Lower leg skin (tissue), 4 donors: ENCODE data around the gene DPYD. TPM values are rescaled to one million over a fixed set of nuclear protein-coding genes. Genes with fewer than 3 reads are reported as not detected.

Source experiments
- DNase-seq, 2 donors: peaks; one replicate each; pipeline ENCODE4 v3.0.0-alpha.2; 2019; ENCODE audit warnings: low spot score in 2 of 2
- H3K4me3 ChIP-seq: fragments of 200-600 bp; sonication (generic); 2 replicates; pipeline ENCODE4 v1.5.1; 2017; ENCODE audit warnings: mild to moderate bottlenecking, low read depth; ENCODE audit not compliant: poor library complexity, severe bottlenecking
- POLR2A ChIP-seq, 2 donors: fragments of 450-650 bp; IDR thresholded peaks; one replicate each; pipeline ENCODE4 v1.6.1; 2016 to 2017; ENCODE audit warnings: antibody characterized with exemption in 2 of 2, mild to moderate bottlenecking in 1 of 2, moderate library complexity in 1 of 2
- WGBS, 2 donors: methylation state at CpG; one replicate each; pipeline ENCODE4 v1.1.5; 2018; 5-methylcytosine and 5-hydroxymethylcytosine counted together
- intact Hi-C: fragments of 100-400 bp; cut with DNase I; formaldehyde crosslinking; loops from one replicate; pipeline ENCODE4 v1.15.0; 2023; ENCODE audit warnings: low total_unique reads
- total RNA-seq, 4 donors: library from RNA; depleted of rRNA; stranded (reverse); fragments of >200 nt; gene quantifications; one replicate each; pipeline ENCODE4 v1.1.0, GENCODE V29; 2016
- TF ChIP-seq, protein P1 (sequence below), 3 donors: fragments of 450-650 bp; IDR thresholded peaks; one replicate each; pipeline ENCODE4 v1.5.1; 2016; ENCODE audit warnings: antibody characterized with exemption in 3 of 3, mild to moderate bottlenecking in 3 of 3, moderate library complexity in 2 of 3

Gene DPYD
- total RNA-seq, 4 donors from 2014 or later: 10.6 to 16.1 (median 14.6) TPM

DNA sequence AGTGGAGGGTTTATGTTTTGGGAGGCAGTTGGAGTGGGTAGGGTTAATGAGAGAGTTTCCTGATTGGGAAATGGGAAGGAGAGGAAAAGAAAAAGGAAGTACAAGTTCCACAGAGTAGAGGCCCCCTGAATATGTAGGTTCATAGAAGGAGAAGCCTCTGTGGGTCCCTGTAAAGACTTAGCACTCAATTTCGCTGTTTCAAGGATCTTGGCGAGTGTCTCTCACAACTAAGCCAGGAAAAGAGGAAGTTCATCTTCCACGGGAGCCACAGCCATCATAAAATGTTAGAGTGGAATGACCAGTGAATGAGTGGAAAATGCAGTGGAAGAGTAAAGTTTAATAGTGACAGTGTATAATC is 17.4 kb upstream of the DPYD start:
- no peak overlapping the region for H3K4me3 ChIP-seq
- 57 to 58% methylated on average over 3 of the region's 3 CpGs for WGBS, 2 donors
- DNase-seq: no peak
- intact Hi-C loops: no loop called here
- TF ChIP-seq, protein P1, sequence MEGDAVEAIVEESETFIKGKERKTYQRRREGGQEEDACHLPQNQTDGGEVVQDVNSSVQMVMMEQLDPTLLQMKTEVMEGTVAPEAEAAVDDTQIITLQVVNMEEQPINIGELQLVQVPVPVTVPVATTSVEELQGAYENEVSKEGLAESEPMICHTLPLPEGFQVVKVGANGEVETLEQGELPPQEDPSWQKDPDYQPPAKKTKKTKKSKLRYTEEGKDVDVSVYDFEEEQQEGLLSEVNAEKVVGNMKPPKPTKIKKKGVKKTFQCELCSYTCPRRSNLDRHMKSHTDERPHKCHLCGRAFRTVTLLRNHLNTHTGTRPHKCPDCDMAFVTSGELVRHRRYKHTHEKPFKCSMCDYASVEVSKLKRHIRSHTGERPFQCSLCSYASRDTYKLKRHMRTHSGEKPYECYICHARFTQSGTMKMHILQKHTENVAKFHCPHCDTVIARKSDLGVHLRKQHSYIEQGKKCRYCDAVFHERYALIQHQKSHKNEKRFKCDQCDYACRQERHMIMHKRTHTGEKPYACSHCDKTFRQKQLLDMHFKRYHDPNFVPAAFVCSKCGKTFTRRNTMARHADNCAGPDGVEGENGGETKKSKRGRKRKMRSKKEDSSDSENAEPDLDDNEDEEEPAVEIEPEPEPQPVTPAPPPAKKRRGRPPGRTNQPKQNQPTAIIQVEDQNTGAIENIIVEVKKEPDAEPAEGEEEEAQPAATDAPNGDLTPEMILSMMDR (IDR thresholded peaks at IDR 0.05): no peak
- no peak for TF ChIP-seq POLR2A (IDR thresholded peaks at IDR 0.05)

DNA sequence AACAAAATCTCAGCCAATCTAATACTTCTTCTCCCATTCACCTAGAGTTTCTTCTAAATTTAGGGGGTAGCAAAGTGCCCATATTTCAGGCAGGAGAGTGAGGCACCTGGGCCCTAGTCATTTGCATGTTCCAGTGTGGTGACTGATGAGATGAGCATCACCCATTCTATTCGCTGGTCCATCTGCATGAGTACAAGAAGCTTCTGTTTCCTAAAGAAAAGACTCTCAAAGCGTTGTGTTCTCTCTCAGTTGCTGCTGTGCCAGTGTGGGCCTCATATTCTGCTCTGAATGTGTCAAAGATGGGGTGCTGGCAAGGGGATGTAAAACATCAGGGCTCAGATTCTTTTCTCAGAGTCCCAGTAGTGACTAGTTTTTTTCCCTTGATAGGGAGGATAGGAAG is 16.1 kb upstream of the DPYD start:
- 87 to 88% methylated on average over 2 of the region's 2 CpGs for WGBS, 2 donors
- TF ChIP-seq, protein P1 (IDR thresholded peaks at IDR 0.05): no peak
- no peak for TF ChIP-seq POLR2A (IDR thresholded peaks at IDR 0.05)
- H3K4me3 ChIP-seq: no peak overlapping the region
- DNase-seq: no peak
- intact Hi-C loops: no loop called here

DNA sequence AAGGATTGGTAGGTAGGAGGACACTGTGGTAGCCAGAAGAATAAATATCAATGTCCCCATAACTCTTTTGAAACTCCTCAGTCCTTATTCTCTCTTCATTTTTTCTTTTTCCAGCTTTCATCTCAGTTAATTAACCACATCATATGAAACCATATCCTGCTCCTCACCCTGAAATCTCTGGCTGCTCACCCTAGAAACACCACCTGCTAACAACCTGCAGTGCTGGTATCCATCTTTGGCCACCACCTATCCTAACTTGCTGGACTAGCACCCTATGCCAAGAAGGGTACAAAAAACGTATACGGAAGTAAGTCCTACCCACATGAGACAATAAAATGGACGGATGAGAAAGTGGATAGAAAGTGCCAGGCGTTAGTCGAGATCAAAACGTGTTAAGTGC is 13.7 kb upstream of the DPYD start:
- WGBS, 2 donors: 86 to 87% methylated on average over 6 of the region's 6 CpGs
- intact Hi-C loops: no loop called here
- no peak overlapping the region for H3K4me3 ChIP-seq
- TF ChIP-seq POLR2A (IDR thresholded peaks at IDR 0.05): no peak
- TF ChIP-seq, protein P1 (IDR thresholded peaks at IDR 0.05): no peak
- DNase-seq: no peak

DNA sequence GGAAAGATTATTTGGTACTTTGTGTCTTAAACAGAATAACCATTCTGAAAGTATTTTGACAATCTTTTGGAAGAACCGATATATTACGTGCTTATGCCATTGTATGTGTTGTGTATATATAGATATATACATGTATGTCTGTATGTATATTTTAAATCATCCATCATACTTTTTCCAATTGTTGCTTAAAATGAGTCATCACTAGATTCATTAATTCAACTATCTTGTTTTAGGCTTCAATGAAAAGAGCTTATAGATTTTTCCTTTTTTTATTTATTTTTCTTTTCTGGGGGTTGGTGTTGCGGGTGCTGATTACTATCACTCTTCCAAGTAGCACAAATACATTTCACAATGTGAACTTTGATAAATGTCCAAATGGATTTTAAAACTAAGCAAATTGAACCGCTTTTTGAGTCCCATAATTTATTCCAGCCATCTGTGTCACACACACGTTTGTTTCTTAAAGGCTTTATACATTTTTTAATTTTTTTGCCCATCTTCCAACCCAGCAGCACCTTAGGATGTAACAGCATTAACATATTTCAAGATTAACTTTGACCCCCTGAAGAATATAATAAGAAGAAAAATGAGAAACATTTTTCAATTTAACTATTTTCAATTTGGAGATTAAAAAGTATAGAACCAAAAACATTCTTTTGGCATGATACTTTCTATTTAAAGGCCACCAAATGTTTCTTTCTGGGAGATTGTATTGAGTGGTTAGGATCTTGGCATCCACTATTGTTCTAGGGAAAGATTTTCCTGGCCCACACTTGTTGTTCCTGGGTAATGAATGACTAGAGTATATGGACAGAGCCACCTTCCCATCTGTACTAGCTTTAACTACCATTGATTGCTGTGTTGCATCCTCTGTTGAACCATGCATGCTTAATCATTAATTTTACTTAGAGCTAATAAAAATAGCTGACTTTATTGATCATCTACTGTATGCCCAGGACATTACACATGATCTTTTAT is 9.3 kb upstream of the DPYD start:
- WGBS, 2 donors: 73 to 76% methylated on average over 5 of the region's 5 CpGs
- intact Hi-C loops: no loop called here
- no peak overlapping the region for H3K4me3 ChIP-seq
- DNase-seq: no peak
- TF ChIP-seq, protein P1 (IDR thresholded peaks at IDR 0.05): no peak
- TF ChIP-seq POLR2A (IDR thresholded peaks at IDR 0.05): no peak

DNA sequence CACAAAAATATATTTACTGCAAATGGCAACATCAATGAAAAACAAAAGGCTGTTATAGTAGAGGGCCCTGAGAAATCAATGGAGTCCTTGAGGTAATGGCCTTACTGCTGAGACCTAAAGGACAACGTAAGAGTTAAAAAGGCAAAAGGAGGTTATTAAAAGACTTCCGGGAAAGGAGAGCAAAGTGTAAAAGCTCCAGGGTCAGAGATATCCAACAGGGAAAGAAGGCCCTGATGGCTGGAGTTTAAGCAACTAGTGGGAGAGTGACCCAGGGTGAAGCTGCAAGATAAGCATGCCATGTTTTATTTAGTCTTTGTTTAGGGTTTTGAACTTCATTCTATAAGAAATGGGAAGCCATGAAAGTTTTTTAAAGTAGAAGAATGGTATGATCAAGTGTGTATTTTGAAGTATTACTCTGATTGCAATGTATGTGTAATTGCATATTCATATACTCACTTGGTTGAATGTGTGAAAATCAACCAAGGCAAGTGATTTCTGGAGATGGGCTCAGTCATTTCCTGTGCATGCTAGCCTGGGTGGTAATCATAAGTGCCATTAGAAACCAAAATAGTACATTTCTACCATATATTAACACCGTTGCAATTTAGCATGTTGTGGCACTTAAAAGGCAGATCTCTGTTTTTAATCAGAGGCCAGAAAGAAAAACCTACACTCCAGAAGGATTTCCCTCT is 5.3 kb upstream of the DPYD start:
- no peak overlapping the region for H3K4me3 ChIP-seq
- intact Hi-C loops: no loop called here
- TF ChIP-seq, protein P1 (IDR thresholded peaks at IDR 0.05): no peak
- TF ChIP-seq POLR2A (IDR thresholded peaks at IDR 0.05): no peak
- no peak for DNase-seq
- 63 to 73% methylated on average over 3 of the region's 3 CpGs for WGBS, 2 donors
